HCT116 (cell line): ENCODE measurements around the gene NDRG3. TPM values are rescaled to one million over a fixed set of nuclear protein-coding genes. Genes with fewer than 3 reads are reported as not detected.

ENCODE experiments used
- ATAC-seq: fragments of 200-7000 bp; cut with Tn5 transposase; 2 replicates; pipeline ENCODE4 v1.9.1; 2020; ENCODE audit warnings: mild to moderate bottlenecking, moderate library complexity
- BruUV-seq: library from RNA; stranded (reverse); fragments of 400-500 nt; replicated peaks from 2 replicates; lab custom pipeline; 2021; lab: Mats Ljungman, UMichigan
- CTCF ChIA-PET: fragments of 300-600 bp; sonication (Branson Sonifier 250); formaldehyde crosslinking; loops from one replicate; lab custom pipeline; 2021; ENCODE audit warnings: antibody characterized with exemption; lab: Charles Lee
- POLR2A ChIA-PET: fragments of 300-600, 350-600 bp; sonication (Branson Sonifier 250); formaldehyde crosslinking; loops from one replicate; lab custom pipeline; 2021; ENCODE audit warnings: antibody characterized with exemption; lab: Charles Lee
- RAD21 ChIA-PET, 2 experiments: fragments of 300-600 bp; sonication (Branson Sonifier 250); formaldehyde crosslinking; loops; one replicate each; lab custom pipeline; 2023; ENCODE audit warnings: low total read pairs in 2 of 2; ENCODE audit not compliant: uncharacterized antibody in 2 of 2, unreplicated experiment in 2 of 2, low non-redundant PET in 1 of 2; lab: Charles Lee
- DNase-seq: peaks from one replicate; pipeline ENCODE4 v3.0.0-alpha.2; 2010; ENCODE audit warnings: low read depth, low spot score
- H2AFZ ChIP-seq: fragments of 200-600 bp; shearing (Covaris generic), sonication (generic); 2 replicates; pipeline ENCODE4 v1.6.1; 2017; ENCODE audit warnings: low read depth, mixed run types, mixed read lengths, antibody characterized with exemption, low read length; ENCODE audit not compliant: poor library complexity, severe bottlenecking
- H3K27ac ChIP-seq: 2 replicates; pipeline ENCODE4 v1.5.1; 2012; ENCODE audit warnings: low read depth, low read length
- H3K27me3 ChIP-seq: fragments of 200-600 bp; sonication (generic); 2 replicates; pipeline ENCODE4 v1.6.1; 2016; ENCODE audit warnings: mixed run types, low read length, mixed read lengths; ENCODE audit not compliant: insufficient read depth
- H3K36me3 ChIP-seq, 2 experiments: fragments of 200-500 bp in 1 of 2; fragments of 200-600 bp in 1 of 2; sonication (Bioruptor generic) in 1 of 2; sonication (generic) in 1 of 2; 2 replicates each; pipeline versions ENCODE4 v1.5.1 to v1.6.1; 2014 to 2016; ENCODE audit warnings: low read length in 2 of 2, inconsistent platforms in 1 of 2, mixed read lengths in 1 of 2, mixed run types in 1 of 2; ENCODE audit not compliant: insufficient read depth in 2 of 2, control insufficient read depth in 1 of 2
- H3K4me1 ChIP-seq, 2 experiments: fragments of 200-600 bp in 1 of 2; sonication (generic) in 1 of 2; 2 replicates each; pipeline versions ENCODE4 v1.5.1 to v1.6.1; 2012 to 2017; ENCODE audit warnings: low read length in 2 of 2, inconsistent platforms in 1 of 2, mild to moderate bottlenecking in 1 of 2, mixed read lengths in 1 of 2, mixed run types in 1 of 2, moderate library complexity in 1 of 2; ENCODE audit not compliant: insufficient read depth in 2 of 2, control insufficient read depth in 1 of 2
- H3K4me2 ChIP-seq: fragments of 200-600 bp; sonication (generic); 2 replicates; pipeline ENCODE4 v1.6.1; 2017; ENCODE audit warnings: mixed run types, low read length, mixed read lengths
- H3K4me3 ChIP-seq, 2 experiments: fragments of 200-600 bp in 1 of 2; sonication (generic) in 1 of 2; replicated peaks in 1 of 2; 2 replicates each; pipeline ENCODE4 v1.5.1; 2011 to 2016; ENCODE audit warnings: low read length in 2 of 2, control low read depth in 1 of 2, low read depth in 1 of 2, mild to moderate bottlenecking in 1 of 2, mixed read lengths in 1 of 2, mixed run types in 1 of 2
- H3K79me2 ChIP-seq: fragments of 200-600 bp; sonication (generic); 2 replicates; pipeline ENCODE4 v1.6.1; 2017; ENCODE audit warnings: mild to moderate bottlenecking, mixed run types, low read length, moderate library complexity, mixed read lengths; ENCODE audit not compliant: insufficient read depth
- H3K9ac ChIP-seq: fragments of 200-600 bp; sonication (generic); 2 replicates; pipeline ENCODE4 v1.6.1; 2016; ENCODE audit warnings: low read length, mixed read lengths
- H3K9me2 ChIP-seq: fragments of 200-600 bp; sonication (generic), shearing (Covaris generic); 2 replicates; pipeline ENCODE4 v1.6.1; 2017; ENCODE audit warnings: mixed run types, mild to moderate bottlenecking, moderate library complexity; ENCODE audit not compliant: insufficient read depth
- H3K9me3 ChIP-seq, 2 experiments: fragments of 200-500 bp in 1 of 2; fragments of 200-600 bp in 1 of 2; sonication (Bioruptor generic) in 1 of 2; sonication (generic) in 1 of 2; 2 replicates each; pipeline ENCODE4 v1.6.1; 2014 to 2017; ENCODE audit warnings: low read length in 2 of 2, mixed read lengths in 2 of 2, inconsistent platforms in 1 of 2, low read depth in 1 of 2, mild to moderate bottlenecking in 1 of 2, mixed run types in 1 of 2, moderate library complexity in 1 of 2; ENCODE audit not compliant: control insufficient read depth in 1 of 2, insufficient read depth in 1 of 2
- H4K20me1 ChIP-seq: fragments of 200-600 bp; sonication (generic), shearing (Covaris generic); 2 replicates; pipeline ENCODE4 v1.6.1; 2017; ENCODE audit warnings: mixed run types, mild to moderate bottlenecking, moderate library complexity; ENCODE audit not compliant: insufficient read depth
- CBX3 ChIP-seq: IDR thresholded peaks from 2 replicates; pipeline ENCODE4 v1.6.1; 2012; ENCODE audit warnings: low read depth
- CEBPB ChIP-seq: IDR thresholded peaks from 2 replicates; pipeline ENCODE4 v1.6.1; 2012; ENCODE audit warnings: low read depth
- EGR1 ChIP-seq: IDR thresholded peaks from 2 replicates; pipeline ENCODE4 v1.6.1; 2012; ENCODE audit warnings: low read depth
- ELF1 ChIP-seq: IDR thresholded peaks from 2 replicates; pipeline ENCODE4 v1.6.1; 2012; ENCODE audit warnings: low read depth, borderline replicate concordance
- EZH2 ChIP-seq: fragments of 200-600 bp; sonication (generic); IDR thresholded peaks from 2 replicates; pipeline ENCODE4 v1.6.1; 2017; ENCODE audit warnings: antibody characterized with exemption, mixed run types
- FOSL1 ChIP-seq: IDR thresholded peaks from 2 replicates; pipeline ENCODE4 v1.6.1; 2012; ENCODE audit warnings: low read depth
- JUND ChIP-seq: IDR thresholded peaks from 2 replicates; pipeline ENCODE4 v1.6.1; 2012
- POLR2AphosphoS5 ChIP-seq: IDR thresholded peaks from 2 replicates; pipeline ENCODE4 v1.6.1; 2011; ENCODE audit warnings: mild to moderate bottlenecking, low read depth, low read length, moderate library complexity
- RAD21 ChIP-seq: IDR thresholded peaks from 2 replicates; pipeline ENCODE4 v1.6.1; 2012; ENCODE audit warnings: low read depth, mild to moderate bottlenecking
- SRF ChIP-seq: IDR thresholded peaks from 2 replicates; pipeline ENCODE4 v1.6.1; 2012; ENCODE audit warnings: low read depth
- TCF7L2 ChIP-seq: IDR thresholded peaks from 2 replicates; pipeline ENCODE4 v1.7.0; 2011; ENCODE audit warnings: borderline replicate concordance, inconsistent platforms; ENCODE audit not compliant: insufficient read depth, insufficient read length; ENCODE audit errors: extremely low read depth
- YY1 ChIP-seq: IDR thresholded peaks from 2 replicates; pipeline ENCODE4 v1.6.1; 2011; ENCODE audit warnings: low read length, low read depth, moderate library complexity, mild to moderate bottlenecking; ENCODE audit not compliant: insufficient replicate concordance; ENCODE audit errors: extremely low read depth
- intact Hi-C: fragments of 100-400 bp; cut with micrococcal nuclease; formaldehyde crosslinking; loops from 2 replicates; pipeline ENCODE4 v1.10.0; 2022
- total RNA-seq: library from RNA; stranded (reverse); gene quantifications from one replicate; pipeline ENCODE4 v1.2.1, GENCODE V29; 2021; ENCODE audit not compliant: unreplicated experiment
- TF ChIP-seq, protein P1 (sequence below), 3 experiments: fragments of 200-600 bp in 1 of 3; sonication (generic) in 1 of 3; IDR thresholded peaks in 2 of 3; conservative IDR thresholded peaks in 1 of 3; 2 replicates each; pipeline ENCODE4 v1.5.1; 2012 to 2017; ENCODE audit warnings: low read depth in 2 of 3, low read length in 2 of 3, antibody characterized with exemption in 1 of 3, borderline replicate concordance in 1 of 3, control low read depth in 1 of 3, mild to moderate bottlenecking in 1 of 3, mixed read lengths in 1 of 3, mixed run types in 1 of 3, moderate library complexity in 1 of 3; ENCODE audit not compliant: insufficient read depth in 1 of 3

NDRG3 gene
- total RNA-seq, 1 experiment from 2014 or later, result 29.3 TPM

DNA sequence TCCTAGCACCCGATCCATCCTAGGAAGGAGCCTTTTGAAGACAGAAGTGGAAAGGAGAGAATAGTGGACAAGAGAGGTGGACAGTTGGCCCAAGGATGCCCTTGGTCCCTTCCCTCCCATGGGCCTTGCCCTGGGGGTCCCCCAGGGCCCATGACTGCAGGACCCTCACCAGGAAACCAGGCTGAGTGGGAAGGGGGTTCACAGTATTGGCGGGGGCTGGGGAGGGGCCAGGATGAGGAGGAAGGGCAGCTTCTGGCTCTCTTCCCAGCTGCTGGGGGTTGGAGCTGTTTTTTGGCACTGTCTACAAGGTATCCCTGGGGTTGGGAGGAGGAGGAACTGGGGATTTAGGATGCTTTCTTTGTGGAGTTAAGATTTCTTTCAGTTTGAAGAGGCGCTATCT is 31.7 kb upstream of the NDRG3 start:
- Histone ChIP-seq H3K4me3 (no peak overlapping the region), H3K9me2 (no peaks in the 10 kb centered on the region), H3K4me1 (peaks cover 7 to 20% of the 10 kb centered on the region in 2 experiments; a peak in 3 of 4 replicates), H3K27me3 (no peaks in the 10 kb centered on the region), H4K20me1 (no peaks in the 10 kb centered on the region), H3K9me3 (no peaks in the 10 kb centered on the region), H3K9ac (no peak overlapping the region), H3K27ac (no peak overlapping the region), H2AFZ (no peak overlapping the region), H3K79me2 (peaks cover 10% of the 10 kb centered on the region), H3K4me2 (no peak overlapping the region), H3K36me3 (no peaks in the 10 kb centered on the region)
- intact Hi-C loops, result no loop called here
- BruUV-seq, result no TSS peak
- no peak for DNase-seq
- no peak for TF ChIP-seq EGR1
- TF ChIP-seq RAD21, result no peak
- no peak for TF ChIP-seq TCF7L2
- TF ChIP-seq SRF, result no peak
- TF ChIP-seq ELF1, result no peak
- TF ChIP-seq FOSL1, result no peak
- no peak for TF ChIP-seq JUND
- no peak for TF ChIP-seq YY1
- TF ChIP-seq, protein P1, sequence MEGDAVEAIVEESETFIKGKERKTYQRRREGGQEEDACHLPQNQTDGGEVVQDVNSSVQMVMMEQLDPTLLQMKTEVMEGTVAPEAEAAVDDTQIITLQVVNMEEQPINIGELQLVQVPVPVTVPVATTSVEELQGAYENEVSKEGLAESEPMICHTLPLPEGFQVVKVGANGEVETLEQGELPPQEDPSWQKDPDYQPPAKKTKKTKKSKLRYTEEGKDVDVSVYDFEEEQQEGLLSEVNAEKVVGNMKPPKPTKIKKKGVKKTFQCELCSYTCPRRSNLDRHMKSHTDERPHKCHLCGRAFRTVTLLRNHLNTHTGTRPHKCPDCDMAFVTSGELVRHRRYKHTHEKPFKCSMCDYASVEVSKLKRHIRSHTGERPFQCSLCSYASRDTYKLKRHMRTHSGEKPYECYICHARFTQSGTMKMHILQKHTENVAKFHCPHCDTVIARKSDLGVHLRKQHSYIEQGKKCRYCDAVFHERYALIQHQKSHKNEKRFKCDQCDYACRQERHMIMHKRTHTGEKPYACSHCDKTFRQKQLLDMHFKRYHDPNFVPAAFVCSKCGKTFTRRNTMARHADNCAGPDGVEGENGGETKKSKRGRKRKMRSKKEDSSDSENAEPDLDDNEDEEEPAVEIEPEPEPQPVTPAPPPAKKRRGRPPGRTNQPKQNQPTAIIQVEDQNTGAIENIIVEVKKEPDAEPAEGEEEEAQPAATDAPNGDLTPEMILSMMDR (IDR thresholded peaks at IDR 0.05 in 2 of 3, conservative IDR thresholded peaks at IDR 0.05 in 1 of 3; ENCODE audit: borderline replicate concordance in 1 of 3, insufficient read depth in 1 of 3, low read depth in 2 of 3, low read length in 2 of 3), result no peak
- no peak for TF ChIP-seq CEBPB
- TF ChIP-seq POLR2AphosphoS5, result no peak
- TF ChIP-seq EZH2, result no peak
- TF ChIP-seq CBX3, result no peak
- ChIA-PET POLR2A (no interaction called here), CTCF (no interaction called here), RAD21 (no interaction called here)
- no peak for ATAC-seq
